Neuronal stem cell (in vitro differentiated cells): ENCODE measurements around the gene IMP3.

ENCODE experiments used
- DNase-seq: peaks from one replicate; pipeline ENCODE4 v3.0.0-alpha.2; 2013; ENCODE audit warnings: low spot score
- H2AFZ ChIP-seq: one replicate; pipeline ENCODE4 v1.6.1; 2013; ENCODE audit warnings: mild to moderate bottlenecking, low read length, inconsistent platforms
- H2AK5ac ChIP-seq: 2 replicates; pipeline ENCODE4 v1.6.1; 2013; ENCODE audit warnings: low read depth, mild to moderate bottlenecking, inconsistent platforms, low read length, moderate library complexity, mixed read lengths
- H2BK120ac ChIP-seq: 2 replicates; pipeline ENCODE4 v1.6.1; 2013; ENCODE audit warnings: low read depth, mild to moderate bottlenecking, inconsistent platforms, low read length, moderate library complexity, mixed read lengths
- H2BK12ac ChIP-seq: one replicate; pipeline ENCODE4 v1.6.1; 2013; ENCODE audit warnings: low read length, inconsistent platforms
- H2BK15ac ChIP-seq: 2 replicates; pipeline ENCODE4 v1.6.1; 2013; ENCODE audit warnings: mild to moderate bottlenecking, low read length, inconsistent platforms, mixed read lengths
- H2BK5ac ChIP-seq: one replicate; pipeline ENCODE4 v1.6.1; 2013; ENCODE audit warnings: inconsistent platforms, mild to moderate bottlenecking, low read length, moderate library complexity
- H3K14ac ChIP-seq: one replicate; pipeline ENCODE4 v1.6.1; 2013; ENCODE audit warnings: low read length, inconsistent platforms
- H3K18ac ChIP-seq: 2 replicates; pipeline ENCODE4 v1.6.1; 2013; ENCODE audit warnings: low read length, inconsistent platforms
- H3K23ac ChIP-seq: 2 replicates; pipeline ENCODE4 v1.6.1; 2013; ENCODE audit warnings: low read depth, mild to moderate bottlenecking, mixed read lengths, low read length, inconsistent platforms; ENCODE audit not compliant: poor library complexity
- H3K27ac ChIP-seq: replicated peaks from 3 replicates; pipeline ENCODE4 v1.5.1; 2013; ENCODE audit warnings: low read length, inconsistent platforms
- H3K27me3 ChIP-seq, 3 experiments: 2 replicates each; pipeline ENCODE4 v1.6.1; 2013; ENCODE audit warnings: low read length in 3 of 3, mild to moderate bottlenecking in 2 of 3, inconsistent platforms in 1 of 3, low read depth in 1 of 3, mixed read lengths in 1 of 3, moderate library complexity in 1 of 3; ENCODE audit not compliant: control insufficient read depth in 3 of 3, insufficient read depth in 3 of 3
- H3K36me3 ChIP-seq, 2 donors: replicated peaks in 1 of 2; 2 replicates each; pipeline ENCODE4 v1.6.1; 2013; ENCODE audit warnings: low read length in 2 of 2; ENCODE audit not compliant: control insufficient read depth in 2 of 2, insufficient read depth in 2 of 2
- H3K4ac ChIP-seq: 2 replicates; pipeline ENCODE4 v1.6.1; 2013; ENCODE audit warnings: inconsistent platforms, mild to moderate bottlenecking, low read length, moderate library complexity
- H3K4me1 ChIP-seq, 2 donors: 1 replicate in 1 of 2; 2 replicates in 1 of 2; pipeline ENCODE4 v1.6.1; 2013; ENCODE audit warnings: low read length in 2 of 2, low read depth in 1 of 2; ENCODE audit not compliant: control insufficient read depth in 2 of 2, insufficient read depth in 1 of 2
- H3K4me2 ChIP-seq: one replicate; pipeline ENCODE4 v1.6.1; 2013; ENCODE audit warnings: mild to moderate bottlenecking, low read length, inconsistent platforms; ENCODE audit not compliant: insufficient read depth, poor library complexity, severe bottlenecking
- H3K4me3 ChIP-seq, 2 donors: 2 replicates each; pipeline ENCODE4 v1.5.1; 2013; ENCODE audit warnings: low read length in 2 of 2, mild to moderate bottlenecking in 2 of 2, inconsistent platforms in 1 of 2, moderate library complexity in 1 of 2
- H3K79me1 ChIP-seq: one replicate; pipeline ENCODE4 v1.6.1; 2013; ENCODE audit warnings: low read depth, mild to moderate bottlenecking, inconsistent platforms, low read length, moderate library complexity
- H3K9ac ChIP-seq: one replicate; pipeline ENCODE4 v1.6.1; 2013; ENCODE audit warnings: mild to moderate bottlenecking, low read depth, low read length, inconsistent platforms; ENCODE audit not compliant: poor library complexity
- H3K9me3 ChIP-seq, 2 donors: replicated peaks in 1 of 2; 2 replicates each; pipeline versions ENCODE3 to v1.6.1; 2013; ENCODE audit warnings: low read length in 2 of 2, mild to moderate bottlenecking in 2 of 2, inconsistent platforms in 1 of 2, low read depth in 1 of 2, mixed read lengths in 1 of 2, moderate library complexity in 1 of 2; ENCODE audit not compliant: control insufficient read depth in 2 of 2, insufficient read depth in 1 of 2
- H4K8ac ChIP-seq: one replicate; pipeline ENCODE4 v1.6.1; 2013; ENCODE audit warnings: low read depth, mild to moderate bottlenecking, inconsistent platforms, low read length, moderate library complexity
- H4K91ac ChIP-seq: one replicate; pipeline ENCODE4 v1.6.1; 2013; ENCODE audit warnings: low read length, low read depth, mild to moderate bottlenecking, inconsistent platforms; ENCODE audit not compliant: poor library complexity
- WGBS, 2 donors: extraction: QIAGEN DNeasy Blood & Tissue Kit; methylation state at CpG; one replicate each; pipeline ENCODE4 v1.1.7; 2013; ENCODE audit warnings: missing lambda C conversion rate in 2 of 2, mixed read lengths in 1 of 2; ENCODE audit not compliant: insufficient read length in 2 of 2, insufficient replicate concordance in 1 of 2; ENCODE audit errors: extremely low coverage in 2 of 2; 5-methylcytosine and 5-hydroxymethylcytosine counted together

Gene IMP3

GRCh38 chr15:75596703-75597345, 43.2 kb downstream of the IMP3 start:
- Histone ChIP-seq H4K8ac (no peak overlapping the region), H2BK120ac (no peak overlapping the region), H3K18ac (no peak overlapping the region), H3K4ac (no peak overlapping the region), H3K14ac (no peak overlapping the region), H4K91ac (no peak overlapping the region), H3K9ac (no peak overlapping the region), H3K4me1 (peaks cover 2 to 3% of the 10 kb centered on the region in 2 donors), H3K23ac (no peak overlapping the region), H3K4me2 (no peak overlapping the region), H3K79me1 (no peaks in the 10 kb centered on the region), H2AK5ac (no peak overlapping the region), H3K36me3 (peaks cover 19 to 70% of the 10 kb centered on the region in 2 donors), H3K4me3 (no peak overlapping the region), H3K27me3 (no peaks in the 10 kb centered on the region), H2BK5ac (no peak overlapping the region), H2AFZ (no peak overlapping the region), H2BK12ac (no peak overlapping the region), H3K27ac (no peak overlapping the region), H3K9me3 (no peaks in the 10 kb centered on the region), H2BK15ac (no peak overlapping the region)
- WGBS, 2 donors, result no CpG with 5 or more reads among the region's 3 CpGs
- DNase-seq, result no peak

GRCh38 chr15:75594276-75594675, 45.7 kb downstream of the IMP3 start:
- Histone ChIP-seq H4K8ac (no peak overlapping the region), H3K9me3 (no peaks in the 10 kb centered on the region), H2BK120ac (no peak overlapping the region), H3K4me3 (no peak overlapping the region), H2BK5ac (no peak overlapping the region), H3K23ac (no peak overlapping the region), H3K36me3 (peaks cover 15 to 56% of the 10 kb centered on the region in 2 donors), H3K27me3 (no peaks in the 10 kb centered on the region), H3K27ac (no peak overlapping the region), H4K91ac (no peak overlapping the region), H3K14ac (no peak overlapping the region), H3K4ac (no peak overlapping the region), H2AK5ac (no peak overlapping the region), H2BK12ac (no peak overlapping the region), H2BK15ac (no peak overlapping the region), H3K79me1 (no peaks in the 10 kb centered on the region), H3K4me2 (no peak overlapping the region), H2AFZ (no peak overlapping the region), H3K18ac (no peak overlapping the region), H3K4me1 (peaks cover 2 to 3% of the 10 kb centered on the region in 2 donors), H3K9ac (no peak overlapping the region)
- WGBS, 2 donors, result no CpG with 5 or more reads among the region's 9 CpGs
- DNase-seq, result no peak

GRCh38 chr15:75591655-75592364, 48.2 kb downstream of the IMP3 start:
- WGBS, 2 donors, result no CpG with 5 or more reads among the region's 4 CpGs
- Histone ChIP-seq H3K4me2 (no peak overlapping the region), H2BK120ac (no peak overlapping the region)

GRCh38 chr15:75590239-75590638, 49.8 kb downstream of the IMP3 start:
- H3K18ac ChIP-seq, result no peak overlapping the region
- H2AK5ac ChIP-seq, result no peak overlapping the region
- H3K4ac ChIP-seq, result no peak overlapping the region
- H3K23ac ChIP-seq, result no peak overlapping the region
- no peak overlapping the region for H3K14ac ChIP-seq
- no peak overlapping the region for H2BK5ac ChIP-seq
- H4K91ac ChIP-seq, result no peak overlapping the region
- H3K36me3 ChIP-seq, result peaks cover 0 to 16% of the 10 kb centered on the region in 2 donors
- no peak overlapping the region for H4K8ac ChIP-seq
- H3K9me3 ChIP-seq, result no peaks in the 10 kb centered on the region
- no peak overlapping the region for H2BK120ac ChIP-seq
- peaks cover 2 to 3% of the 10 kb centered on the region in 2 donors for H3K4me1 ChIP-seq
- H2AFZ ChIP-seq, result no peak overlapping the region
- no peak overlapping the region for H2BK12ac ChIP-seq
- no peak overlapping the region for H3K4me2 ChIP-seq
- no peaks in the 10 kb centered on the region for H3K79me1 ChIP-seq
- H3K9ac ChIP-seq, result no peak overlapping the region
- no peak overlapping the region for H2BK15ac ChIP-seq
- H3K4me3 ChIP-seq, result no peak overlapping the region
- no peak overlapping the region for H3K27ac ChIP-seq
- no peak for DNase-seq
- WGBS, 2 donors, result no CpG with 5 or more reads among the region's 2 CpGs
- H3K27me3 ChIP-seq, result no peaks in the 10 kb centered on the region

More at GRCh38 chr15:75591655-75592364, 48.2 kb downstream of the IMP3 start:
- no peak overlapping the region for H3K14ac ChIP-seq
- H3K27me3 ChIP-seq, result no peaks in the 10 kb centered on the region
- H3K4ac ChIP-seq, result no peak overlapping the region
- no peak overlapping the region for H2AFZ ChIP-seq
- no peak overlapping the region for H3K9ac ChIP-seq
- H3K23ac ChIP-seq, result no peak overlapping the region
- no peak overlapping the region for H3K4me3 ChIP-seq
- H2BK5ac ChIP-seq, result no peak overlapping the region
- H2AK5ac ChIP-seq, result no peak overlapping the region
- H4K8ac ChIP-seq, result no peak overlapping the region
- H2BK15ac ChIP-seq, result no peak overlapping the region
- peaks cover 2 to 3% of the 10 kb centered on the region in 2 donors for H3K4me1 ChIP-seq
- H2BK12ac ChIP-seq, result no peak overlapping the region
- H3K18ac ChIP-seq, result no peak overlapping the region
- H3K9me3 ChIP-seq, result no peaks in the 10 kb centered on the region
- H3K36me3 ChIP-seq, result peaks cover 5 to 31% of the 10 kb centered on the region in 2 donors
- no peak overlapping the region for H3K27ac ChIP-seq
- H4K91ac ChIP-seq, result no peak overlapping the region
- DNase-seq, result no peak
- no peaks in the 10 kb centered on the region for H3K79me1 ChIP-seq
